GM19023 (cell line): Measurements from ENCODE around the gene BMP2.

Experiments
- ATAC-seq: cut with Tn5 transposase; IDR thresholded peaks from one replicate; pipeline ENCODE4 v1.9.1; 2021; ENCODE audit warnings: mild to moderate bottlenecking, moderate library complexity; ENCODE audit not compliant: unreplicated experiment

Gene BMP2

GRCh38 chr20:6767536-6768227, at the start of gene BMP2:
TSS of gene BMP2 (plus strand) at chr20:6767686. CDS start at chr20:6770127, 2,441 bp downstream.
- ATAC-seq: peak; percentile 63

- ATAC-seq: no peak
These were observed 48.7 kb upstream of the BMP2 start for GRCh38 chr20:6718662-6719368.

GRCh38 chr20:6719369-6719721, 48.1 kb upstream of the BMP2 start:
- ATAC-seq: no peak

- no peak for ATAC-seq
These were observed 40.7 kb upstream of the BMP2 start for GRCh38 chr20:6726761-6727160.

GRCh38 chr20:6730672-6731328, 36.7 kb upstream of the BMP2 start:
- ATAC-seq: no peak

- no peak for ATAC-seq
These were observed 35.5 kb upstream of the BMP2 start for GRCh38 chr20:6732001-6732447.

- ATAC-seq: no peak
These were observed 34.6 kb upstream of the BMP2 start for GRCh38 chr20:6732851-6733250.

- ATAC-seq: no peak
These were observed 33.5 kb upstream of the BMP2 start for GRCh38 chr20:6733965-6734364.

GRCh38 chr20:6735942-6736845, 31.3 kb upstream of the BMP2 start:
- no peak for ATAC-seq

GRCh38 chr20:6739406-6739805, 28.1 kb upstream of the BMP2 start:
- no peak for ATAC-seq

GRCh38 chr20:6740096-6740495, 27.4 kb upstream of the BMP2 start:
- no peak for ATAC-seq

GRCh38 chr20:6744180-6744579, 23.3 kb upstream of the BMP2 start:
- ATAC-seq: no peak

GRCh38 chr20:6744805-6745204, 22.7 kb upstream of the BMP2 start:
- ATAC-seq: no peak

GRCh38 chr20:6746901-6747609, 20.4 kb upstream of the BMP2 start:
- no peak for ATAC-seq

- no peak for ATAC-seq
These were observed 17.0 kb upstream of the BMP2 start for GRCh38 chr20:6750438-6750837.

GRCh38 chr20:6756693-6757595, 10.5 kb upstream of the BMP2 start:
- ATAC-seq: no peak

- ATAC-seq: no peak
These were observed 2.9 kb upstream of the BMP2 start for GRCh38 chr20:6764619-6765018.

GRCh38 chr20:6765469-6766058, 1.9 kb upstream of the BMP2 start:
- no peak for ATAC-seq

- no peak for ATAC-seq
These were observed 1.1 kb upstream of the BMP2 start for GRCh38 chr20:6766433-6766832.
